ENCODE measurements around the gene LTBR. TPM values are rescaled to one million over a fixed set of nuclear protein-coding genes. Genes with fewer than 3 reads are reported as not detected.

The LTBR gene
- total RNA-seq, 1 experiment from 2014 or later, result 4.8 TPM

DNA sequence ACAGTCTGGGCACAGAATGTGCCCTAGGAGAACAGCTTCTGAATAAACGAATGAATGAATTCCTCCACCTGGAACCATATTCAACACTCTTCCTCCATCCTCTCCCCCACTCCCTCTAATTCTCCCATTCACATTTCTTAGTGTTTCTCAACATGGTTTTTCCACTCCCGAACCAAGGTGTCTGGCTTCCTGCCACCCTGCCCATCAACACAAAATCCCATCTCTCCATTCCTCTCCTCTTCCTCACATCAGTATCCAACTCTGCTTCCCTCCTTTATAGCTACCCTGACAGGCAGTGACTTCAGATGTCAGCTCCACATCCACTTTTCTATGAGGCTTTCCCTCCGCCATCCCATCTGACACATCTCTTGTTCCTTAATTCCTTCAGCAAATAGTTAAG is 45.0 kb upstream of the LTBR start:
- Histone ChIP-seq H3K18ac (ENCODE audit: insufficient read length, low read depth, low read length) (no peak overlapping the region), H3K4me1 (ENCODE audit: insufficient read depth, low read length) (peaks cover 36% of the 10 kb centered on the region), H4K91ac (ENCODE audit: insufficient read length, low read depth, low read length) (no peak overlapping the region), H3K4me2 (ENCODE audit: insufficient read depth, insufficient read length, low read length) (peak overlapping the region; percentile 97), H3K9me3 (ENCODE audit: control insufficient read depth, low read depth, low read length) (no peaks in the 10 kb centered on the region), H3K27me3 (ENCODE audit: insufficient read depth, low read length) (no peaks in the 10 kb centered on the region), H3K14ac (ENCODE audit: insufficient read depth, low read length) (no peak overlapping the region), H3K27ac (ENCODE audit: insufficient read length, low read depth, low read length) (peak overlapping the region; percentile 9), H3K56ac (ENCODE audit: insufficient read length, low read depth, low read length) (no peak overlapping the region), H3K79me1 (ENCODE audit: insufficient read depth, low read depth, low read length, poor library complexity, severe bottlenecking) (no peaks in the 10 kb centered on the region), H3K9ac (ENCODE audit: extremely low read depth, insufficient read length, low read length) (no peak overlapping the region), H2BK12ac (ENCODE audit: insufficient read length, low read depth, low read length) (no peak overlapping the region), H4K5ac (ENCODE audit: insufficient read length, low read depth, low read length) (no peak overlapping the region), H2BK20ac (ENCODE audit: low read depth, low read length, poor library complexity, severe bottlenecking) (no peak overlapping the region), H4K20me1 (ENCODE audit: control insufficient read depth, insufficient read depth, insufficient read length) (no peaks in the 10 kb centered on the region), H2BK15ac (ENCODE audit: low read depth, low read length) (no peak overlapping the region), H2BK120ac (ENCODE audit: low read depth, low read length, poor library complexity, severe bottlenecking) (no peak overlapping the region), H2BK5ac (ENCODE audit: insufficient read length, low read length) (no peak overlapping the region), H4K8ac (replicated peaks; ENCODE audit: insufficient read length, low read depth, low read length) (no peak overlapping the region), H3K4ac (ENCODE audit: low read depth, low read length) (no peak overlapping the region), H3K23ac (ENCODE audit: insufficient read length, low read depth, low read length) (peak overlapping the region; percentile 28), H3T11ph (ENCODE audit: low read length) (no peak overlapping the region), H2AK5ac (ENCODE audit: insufficient read length, low read length) (no peak overlapping the region), H2AFZ (ENCODE audit: low read length) (no peak overlapping the region), H3K23me2 (ENCODE audit: insufficient read length, low read depth, low read length, poor library complexity, severe bottlenecking) (peaks cover 28% of the 10 kb centered on the region), H3K79me2 (ENCODE audit: insufficient read depth, low read length) (peaks cover 32% of the 10 kb centered on the region; the same call in 1 of the 2 replicates)
- Mint-ChIP-seq H3K9me3 (no peaks in the 10 kb centered on the region), H3K4me1 (peaks cover 40 to 42% of the 10 kb centered on the region in 2 experiments), H3K27me3 (ENCODE audit: low read depth) (no peaks in the 10 kb centered on the region; the same call in 1 of the 2 replicates), H3K27ac (no peak overlapping the region), H3K36me3 (ENCODE audit: insufficient read depth in 1 of 3, low read depth in 3 of 3) (peaks cover 4 to 17% (median 15%) of the 10 kb centered on the region in 3 experiments; a peak in 6 of 7 replicates), H3K4me3 (no peak overlapping the region)
- TF ChIP-seq, protein P1, sequence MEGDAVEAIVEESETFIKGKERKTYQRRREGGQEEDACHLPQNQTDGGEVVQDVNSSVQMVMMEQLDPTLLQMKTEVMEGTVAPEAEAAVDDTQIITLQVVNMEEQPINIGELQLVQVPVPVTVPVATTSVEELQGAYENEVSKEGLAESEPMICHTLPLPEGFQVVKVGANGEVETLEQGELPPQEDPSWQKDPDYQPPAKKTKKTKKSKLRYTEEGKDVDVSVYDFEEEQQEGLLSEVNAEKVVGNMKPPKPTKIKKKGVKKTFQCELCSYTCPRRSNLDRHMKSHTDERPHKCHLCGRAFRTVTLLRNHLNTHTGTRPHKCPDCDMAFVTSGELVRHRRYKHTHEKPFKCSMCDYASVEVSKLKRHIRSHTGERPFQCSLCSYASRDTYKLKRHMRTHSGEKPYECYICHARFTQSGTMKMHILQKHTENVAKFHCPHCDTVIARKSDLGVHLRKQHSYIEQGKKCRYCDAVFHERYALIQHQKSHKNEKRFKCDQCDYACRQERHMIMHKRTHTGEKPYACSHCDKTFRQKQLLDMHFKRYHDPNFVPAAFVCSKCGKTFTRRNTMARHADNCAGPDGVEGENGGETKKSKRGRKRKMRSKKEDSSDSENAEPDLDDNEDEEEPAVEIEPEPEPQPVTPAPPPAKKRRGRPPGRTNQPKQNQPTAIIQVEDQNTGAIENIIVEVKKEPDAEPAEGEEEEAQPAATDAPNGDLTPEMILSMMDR (conservative IDR thresholded peaks at IDR 0.05), result no peak
- no CpG with 5 or more reads among the region's 3 CpGs for WGBS (ENCODE audit: extremely low coverage, insufficient read length, low lambda C conversion rate)
- no peak for DNase-seq

Measured in H9 (cell line).